DOHH2 (cell line): ENCODE results near the gene GRM5.
"Not testable (repeated sequence)": the region's sequence is repeated elsewhere in the genome, so short reads cannot be mapped to it uniquely, and the experiment has no call there.

Experiments used
- H3F3A ChIP-seq: fragments of 200-600 bp; sonication (generic), shearing (Covaris generic); 2 replicates; pipeline ENCODE4 v1.6.0; 2016; ENCODE audit warnings: antibody characterized with exemption, mild to moderate bottlenecking; ENCODE audit not compliant: control insufficient read depth, insufficient read depth
- H3K27ac ChIP-seq: fragments of 200-600 bp; sonication (generic); 2 replicates; pipeline ENCODE4 v1.5.1; 2014; ENCODE audit warnings: low read depth, mild to moderate bottlenecking, low read length, moderate library complexity
- H3K27me3 ChIP-seq: fragments of 200-600 bp; sonication (generic); 2 replicates; pipeline ENCODE4 v1.6.1; 2014; ENCODE audit warnings: mild to moderate bottlenecking, low read length, mixed read lengths; ENCODE audit not compliant: control insufficient read depth
- H3K36me3 ChIP-seq: fragments of 200-600 bp; sonication (generic); 2 replicates; pipeline ENCODE4 v1.6.1; 2014; ENCODE audit warnings: mild to moderate bottlenecking, low read length, moderate library complexity, mixed read lengths; ENCODE audit not compliant: control insufficient read depth
- H3K4me1 ChIP-seq: fragments of 200-600 bp; sonication (generic); 2 replicates; pipeline ENCODE4 v1.6.1; 2014; ENCODE audit warnings: mild to moderate bottlenecking, low read length, mixed read lengths; ENCODE audit not compliant: control insufficient read depth
- H3K4me2 ChIP-seq: fragments of 200-600 bp; sonication (generic); 2 replicates; pipeline ENCODE4 v1.6.0; 2014; ENCODE audit warnings: mild to moderate bottlenecking, low read length, moderate library complexity
- H3K4me3 ChIP-seq: fragments of 200-600 bp; sonication (generic); 2 replicates; pipeline ENCODE4 v1.5.1; 2014; ENCODE audit warnings: mild to moderate bottlenecking, low read length, mixed read lengths
- H3K79me2 ChIP-seq: fragments of 200-600 bp; sonication (generic); 2 replicates; pipeline ENCODE4 v1.6.1; 2014; ENCODE audit warnings: mild to moderate bottlenecking, low read length, mixed read lengths; ENCODE audit not compliant: control insufficient read depth
- H3K9me2 ChIP-seq: fragments of 200-600 bp; sonication (generic); replicated peaks from 2 replicates; pipeline ENCODE4 v1.6.1; 2014; ENCODE audit warnings: mild to moderate bottlenecking, low read length, mixed read lengths; ENCODE audit not compliant: control insufficient read depth
- H3K9me3 ChIP-seq: fragments of 200-600 bp; sonication (generic); 2 replicates; pipeline ENCODE4 v1.6.1; 2014; ENCODE audit warnings: antibody characterized with exemption, low read length, mixed read lengths; ENCODE audit not compliant: control insufficient read depth, insufficient read depth
- H4K20me1 ChIP-seq: fragments of 200-600 bp; sonication (generic); 2 replicates; pipeline ENCODE4 v1.6.0; 2014; ENCODE audit warnings: low read depth, mild to moderate bottlenecking, antibody characterized with exemption, low read length, moderate library complexity; ENCODE audit not compliant: control insufficient read depth, insufficient read depth
- EZH2phosphoT487 ChIP-seq: fragments of 200-600 bp; sonication (generic); IDR thresholded peaks from 2 replicates; pipeline ENCODE4 v1.6.1; 2017; ENCODE audit warnings: borderline replicate concordance, mild to moderate bottlenecking, antibody characterized with exemption, low read length, moderate library complexity, mixed read lengths
- TF ChIP-seq, protein P1 (sequence below): fragments of 200-600 bp; sonication (generic); IDR thresholded peaks from one replicate; pipeline ENCODE4 v1.5.1; 2014; ENCODE audit warnings: antibody characterized with exemption, mild to moderate bottlenecking, low read depth, low read length; ENCODE audit not compliant: poor library complexity, severe bottlenecking

GRM5 gene

DNA sequence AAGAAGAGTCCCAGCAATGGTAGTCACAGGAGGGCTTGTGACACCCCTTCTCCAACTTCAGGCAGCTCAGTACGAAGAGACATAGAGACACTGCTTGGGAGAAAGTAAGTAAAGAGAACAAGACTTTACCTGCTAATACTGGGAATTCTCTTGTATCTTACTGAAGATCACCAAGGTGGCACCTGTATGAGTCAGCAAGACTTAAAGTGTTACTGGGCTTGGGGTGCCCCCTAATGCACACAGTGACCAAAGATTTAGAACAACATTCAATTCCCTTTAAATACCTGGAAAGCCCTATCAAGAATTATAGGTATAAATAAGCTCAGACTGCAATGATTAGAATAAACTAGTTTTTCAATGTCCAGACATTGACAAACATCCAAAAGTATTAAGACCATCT, 148.7 kb downstream of the GRM5 start:
- not testable (repeated sequence) for H3K79me2 ChIP-seq, H3K27ac ChIP-seq, H3K9me3 ChIP-seq, H3K4me1 ChIP-seq, H3F3A ChIP-seq, H3K36me3 ChIP-seq, H4K20me1 ChIP-seq, H3K27me3 ChIP-seq, H3K4me3 ChIP-seq, H3K4me2 ChIP-seq, H3K9me2 ChIP-seq

GRCh38 chr11:88909500-88909899, 156.3 kb downstream of the GRM5 start:
- Histone ChIP-seq H3F3A (no peaks in the 10 kb centered on the region), H3K4me1 (no peaks in the 10 kb centered on the region), H3K79me2 (no peaks in the 10 kb centered on the region), H3K36me3 (no peaks in the 10 kb centered on the region), H3K27me3 (no peaks in the 10 kb centered on the region), H3K9me3 (no peaks in the 10 kb centered on the region), H3K4me2 (no peak overlapping the region), H4K20me1 (no peaks in the 10 kb centered on the region), H3K27ac (no peak overlapping the region), H3K9me2 (no peaks in the 10 kb centered on the region), H3K4me3 (no peak overlapping the region)
- TF ChIP-seq, protein P1, sequence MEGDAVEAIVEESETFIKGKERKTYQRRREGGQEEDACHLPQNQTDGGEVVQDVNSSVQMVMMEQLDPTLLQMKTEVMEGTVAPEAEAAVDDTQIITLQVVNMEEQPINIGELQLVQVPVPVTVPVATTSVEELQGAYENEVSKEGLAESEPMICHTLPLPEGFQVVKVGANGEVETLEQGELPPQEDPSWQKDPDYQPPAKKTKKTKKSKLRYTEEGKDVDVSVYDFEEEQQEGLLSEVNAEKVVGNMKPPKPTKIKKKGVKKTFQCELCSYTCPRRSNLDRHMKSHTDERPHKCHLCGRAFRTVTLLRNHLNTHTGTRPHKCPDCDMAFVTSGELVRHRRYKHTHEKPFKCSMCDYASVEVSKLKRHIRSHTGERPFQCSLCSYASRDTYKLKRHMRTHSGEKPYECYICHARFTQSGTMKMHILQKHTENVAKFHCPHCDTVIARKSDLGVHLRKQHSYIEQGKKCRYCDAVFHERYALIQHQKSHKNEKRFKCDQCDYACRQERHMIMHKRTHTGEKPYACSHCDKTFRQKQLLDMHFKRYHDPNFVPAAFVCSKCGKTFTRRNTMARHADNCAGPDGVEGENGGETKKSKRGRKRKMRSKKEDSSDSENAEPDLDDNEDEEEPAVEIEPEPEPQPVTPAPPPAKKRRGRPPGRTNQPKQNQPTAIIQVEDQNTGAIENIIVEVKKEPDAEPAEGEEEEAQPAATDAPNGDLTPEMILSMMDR, result no peak
- no peak for TF ChIP-seq EZH2phosphoT487

- not testable (repeated sequence) for H3K4me3 ChIP-seq, H3K9me2 ChIP-seq, H3K36me3 ChIP-seq, H3K27me3 ChIP-seq, H3K27ac ChIP-seq, H3K79me2 ChIP-seq, H3K9me3 ChIP-seq, H3K4me2 ChIP-seq, H3K4me1 ChIP-seq, H4K20me1 ChIP-seq, H3F3A ChIP-seq
Observed at GRCh38 chr11:88901436-88901835, 164.3 kb downstream of the GRM5 start.

DNA sequence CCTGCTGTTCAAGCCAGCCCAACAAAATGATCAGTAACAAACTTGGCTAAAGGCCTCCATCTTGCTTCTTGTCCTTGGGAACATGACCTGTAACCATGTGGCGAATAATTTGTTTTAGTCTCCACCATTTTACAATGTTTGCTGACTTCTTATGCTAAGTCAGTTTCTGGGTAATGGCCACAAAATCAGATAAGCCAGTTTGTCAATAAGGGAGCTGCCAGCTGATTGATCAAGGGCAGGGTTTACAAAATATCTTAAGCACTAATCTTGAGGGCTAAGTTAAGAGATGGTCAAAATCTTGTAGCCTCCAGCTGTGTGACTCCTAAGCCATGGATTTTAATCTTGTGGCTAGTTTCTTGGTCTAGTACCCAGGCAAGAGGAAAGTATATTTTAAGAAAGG, 176.9 kb downstream of the GRM5 start:
- not testable (repeated sequence) for H3K79me2 ChIP-seq, H3K36me3 ChIP-seq, H3K9me3 ChIP-seq, H3K4me2 ChIP-seq, H3K27me3 ChIP-seq, H3K4me1 ChIP-seq, H3K27ac ChIP-seq, H3F3A ChIP-seq, H3K9me2 ChIP-seq, H3K4me3 ChIP-seq, H4K20me1 ChIP-seq

- Histone ChIP-seq H3K9me3 (no peaks in the 10 kb centered on the region), H3K79me2 (no peaks in the 10 kb centered on the region), H3K4me3 (no peak overlapping the region)
Observed at GRCh38 chr11:88886796-88887195, 179.0 kb downstream of the GRM5 start.

GRCh38 chr11:88882800-88883199, 183.0 kb downstream of the GRM5 start:
- not testable (repeated sequence) for H3K9me3 ChIP-seq, H3K79me2 ChIP-seq, H3F3A ChIP-seq, H3K4me3 ChIP-seq, H3K4me1 ChIP-seq, H3K27me3 ChIP-seq, H4K20me1 ChIP-seq, H3K27ac ChIP-seq, H3K4me2 ChIP-seq, H3K36me3 ChIP-seq, H3K9me2 ChIP-seq

More at GRCh38 chr11:88886796-88887195, 179.0 kb downstream of the GRM5 start:
- Histone ChIP-seq H3K27me3 (no peaks in the 10 kb centered on the region), H4K20me1 (no peaks in the 10 kb centered on the region), H3K4me2 (no peak overlapping the region), H3F3A (no peaks in the 10 kb centered on the region), H3K4me1 (no peaks in the 10 kb centered on the region), H3K36me3 (no peaks in the 10 kb centered on the region), H3K9me2 (no peaks in the 10 kb centered on the region), H3K27ac (no peak overlapping the region)
- TF ChIP-seq EZH2phosphoT487, result no peak
- TF ChIP-seq, protein P1, result peak; percentile 54
